Measurements from ENCODE around the gene BAG5.
A peak's percentile ranks its signal among the peaks of the same experiment; 100 is the strongest.

The BAG5 gene

GRCh38 chr14:103538291-103539055, 24.0 kb downstream of the BAG5 start:
- no peak for DNase-seq
- no peak for TF ChIP-seq GATA1 (IDR thresholded peaks at IDR 0.05; ENCODE audit: low read depth, low read length)

GRCh38 chr14:103537175-103537990, 25.1 kb downstream of the BAG5 start:
- TF ChIP-seq POLR2A (IDR thresholded peaks at IDR 0.05; ENCODE audit: low read length) = peak; percentile 14
- TF ChIP-seq GATA1 (IDR thresholded peaks at IDR 0.05; ENCODE audit: low read depth, low read length) = no peak
- DNase-seq = no peak

GRCh38 chr14:103536693-103537092, 25.8 kb downstream of the BAG5 start:
- TF ChIP-seq POLR2A (IDR thresholded peaks at IDR 0.05; ENCODE audit: low read length) (no peak), GATA1 (IDR thresholded peaks at IDR 0.05; ENCODE audit: low read depth, low read length) (no peak)

GRCh38 chr14:103535891-103536565, 26.4 kb downstream of the BAG5 start:
- TF ChIP-seq GATA1 (IDR thresholded peaks at IDR 0.05; ENCODE audit: low read depth, low read length) = no peak
- TF ChIP-seq POLR2A (IDR thresholded peaks at IDR 0.05; ENCODE audit: low read length) = no peak
- DNase-seq = no peak

More at GRCh38 chr14:103536693-103537092, 25.8 kb downstream of the BAG5 start:
- DNase-seq = no peak

- DNase-seq = no peak
- TF ChIP-seq POLR2A (IDR thresholded peaks at IDR 0.05; ENCODE audit: low read length) = no peak
Measured at GRCh38 chr14:103535081-103535890, 27.2 kb downstream of the BAG5 start.

GRCh38 chr14:103534576-103535061, 27.8 kb downstream of the BAG5 start:
- DNase-seq = no peak
- TF ChIP-seq POLR2A (IDR thresholded peaks at IDR 0.05; ENCODE audit: low read length) = no peak
- no peak for TF ChIP-seq GATA1 (IDR thresholded peaks at IDR 0.05; ENCODE audit: low read depth, low read length)

GRCh38 chr14:103533999-103534575, 28.4 kb downstream of the BAG5 start:
- TF ChIP-seq GATA1 (IDR thresholded peaks at IDR 0.05; ENCODE audit: low read depth, low read length) = no peak
- no peak for TF ChIP-seq POLR2A (IDR thresholded peaks at IDR 0.05; ENCODE audit: low read length)
- no peak for DNase-seq

GRCh38 chr14:103533137-103533998, 29.1 kb downstream of the BAG5 start:
- DNase-seq = no peak
- TF ChIP-seq POLR2A (IDR thresholded peaks at IDR 0.05; ENCODE audit: low read length) = no peak
- TF ChIP-seq GATA1 (IDR thresholded peaks at IDR 0.05; ENCODE audit: low read depth, low read length) = no peak

- DNase-seq = no peak
- no peak for TF ChIP-seq POLR2A (IDR thresholded peaks at IDR 0.05; ENCODE audit: low read length)
- TF ChIP-seq GATA1 (IDR thresholded peaks at IDR 0.05; ENCODE audit: low read depth, low read length) = no peak
Measured at GRCh38 chr14:103532216-103533136, 30.0 kb downstream of the BAG5 start.

- TF ChIP-seq POLR2A (IDR thresholded peaks at IDR 0.05; ENCODE audit: low read length) (no peak), GATA1 (IDR thresholded peaks at IDR 0.05; ENCODE audit: low read depth, low read length) (no peak)
- no peak for DNase-seq
Measured at GRCh38 chr14:103531421-103532215, 30.8 kb downstream of the BAG5 start.

Data from erythroblast (primary cell).